ENCODE measurements around the gene P2RX2. TPM values are rescaled to one million over a fixed set of nuclear protein-coding genes. Genes with fewer than 3 reads are reported as not detected.

P2RX2 gene
- total and polyA plus RNA-seq, 2 experiments from 2014 or later = 1.1 to 1.7 TPM

- no peak for ATAC-seq
- 0 out of 2 replicates have a peak, but pooled peaks cover 2% of the 10 kb centered on the region for H3F3A ChIP-seq (replicated peaks; ENCODE audit: low read depth)
- peaks cover 82% of the 10 kb centered on the region for H3K27me3 Mint-ChIP-seq (ENCODE audit: insufficient read depth, low read depth, poor library complexity)
Measured at GRCh38 chr12:132591107-132591935, 27.3 kb upstream of the P2RX2 start.

More at GRCh38 chr12:132591107-132591935, 27.3 kb upstream of the P2RX2 start:
- no peaks in the 10 kb centered on the region; the same call in 2 of the 3 replicates for H3K4me1 Mint-ChIP-seq
- H3K36me3 Mint-ChIP-seq (ENCODE audit: low read depth) = no peaks in the 10 kb centered on the region; the same call in 2 of the 3 replicates
- H3K4me3 Mint-ChIP-seq = no peak overlapping the region
- H3K36me3 ChIP-seq (ENCODE audit: insufficient read depth) = no peaks in the 10 kb centered on the region
- H3K4me2 ChIP-seq = no peak overlapping the region
- no peaks in the 10 kb centered on the region for H3K4me1 ChIP-seq (ENCODE audit: insufficient read depth)
- peaks cover 89% of the 10 kb centered on the region for H3K27me3 ChIP-seq (ENCODE audit: insufficient read depth)
- no peaks in the 10 kb centered on the region for H4K20me1 ChIP-seq (replicated peaks; ENCODE audit: insufficient read depth)
- TF ChIP-seq, protein P1, sequence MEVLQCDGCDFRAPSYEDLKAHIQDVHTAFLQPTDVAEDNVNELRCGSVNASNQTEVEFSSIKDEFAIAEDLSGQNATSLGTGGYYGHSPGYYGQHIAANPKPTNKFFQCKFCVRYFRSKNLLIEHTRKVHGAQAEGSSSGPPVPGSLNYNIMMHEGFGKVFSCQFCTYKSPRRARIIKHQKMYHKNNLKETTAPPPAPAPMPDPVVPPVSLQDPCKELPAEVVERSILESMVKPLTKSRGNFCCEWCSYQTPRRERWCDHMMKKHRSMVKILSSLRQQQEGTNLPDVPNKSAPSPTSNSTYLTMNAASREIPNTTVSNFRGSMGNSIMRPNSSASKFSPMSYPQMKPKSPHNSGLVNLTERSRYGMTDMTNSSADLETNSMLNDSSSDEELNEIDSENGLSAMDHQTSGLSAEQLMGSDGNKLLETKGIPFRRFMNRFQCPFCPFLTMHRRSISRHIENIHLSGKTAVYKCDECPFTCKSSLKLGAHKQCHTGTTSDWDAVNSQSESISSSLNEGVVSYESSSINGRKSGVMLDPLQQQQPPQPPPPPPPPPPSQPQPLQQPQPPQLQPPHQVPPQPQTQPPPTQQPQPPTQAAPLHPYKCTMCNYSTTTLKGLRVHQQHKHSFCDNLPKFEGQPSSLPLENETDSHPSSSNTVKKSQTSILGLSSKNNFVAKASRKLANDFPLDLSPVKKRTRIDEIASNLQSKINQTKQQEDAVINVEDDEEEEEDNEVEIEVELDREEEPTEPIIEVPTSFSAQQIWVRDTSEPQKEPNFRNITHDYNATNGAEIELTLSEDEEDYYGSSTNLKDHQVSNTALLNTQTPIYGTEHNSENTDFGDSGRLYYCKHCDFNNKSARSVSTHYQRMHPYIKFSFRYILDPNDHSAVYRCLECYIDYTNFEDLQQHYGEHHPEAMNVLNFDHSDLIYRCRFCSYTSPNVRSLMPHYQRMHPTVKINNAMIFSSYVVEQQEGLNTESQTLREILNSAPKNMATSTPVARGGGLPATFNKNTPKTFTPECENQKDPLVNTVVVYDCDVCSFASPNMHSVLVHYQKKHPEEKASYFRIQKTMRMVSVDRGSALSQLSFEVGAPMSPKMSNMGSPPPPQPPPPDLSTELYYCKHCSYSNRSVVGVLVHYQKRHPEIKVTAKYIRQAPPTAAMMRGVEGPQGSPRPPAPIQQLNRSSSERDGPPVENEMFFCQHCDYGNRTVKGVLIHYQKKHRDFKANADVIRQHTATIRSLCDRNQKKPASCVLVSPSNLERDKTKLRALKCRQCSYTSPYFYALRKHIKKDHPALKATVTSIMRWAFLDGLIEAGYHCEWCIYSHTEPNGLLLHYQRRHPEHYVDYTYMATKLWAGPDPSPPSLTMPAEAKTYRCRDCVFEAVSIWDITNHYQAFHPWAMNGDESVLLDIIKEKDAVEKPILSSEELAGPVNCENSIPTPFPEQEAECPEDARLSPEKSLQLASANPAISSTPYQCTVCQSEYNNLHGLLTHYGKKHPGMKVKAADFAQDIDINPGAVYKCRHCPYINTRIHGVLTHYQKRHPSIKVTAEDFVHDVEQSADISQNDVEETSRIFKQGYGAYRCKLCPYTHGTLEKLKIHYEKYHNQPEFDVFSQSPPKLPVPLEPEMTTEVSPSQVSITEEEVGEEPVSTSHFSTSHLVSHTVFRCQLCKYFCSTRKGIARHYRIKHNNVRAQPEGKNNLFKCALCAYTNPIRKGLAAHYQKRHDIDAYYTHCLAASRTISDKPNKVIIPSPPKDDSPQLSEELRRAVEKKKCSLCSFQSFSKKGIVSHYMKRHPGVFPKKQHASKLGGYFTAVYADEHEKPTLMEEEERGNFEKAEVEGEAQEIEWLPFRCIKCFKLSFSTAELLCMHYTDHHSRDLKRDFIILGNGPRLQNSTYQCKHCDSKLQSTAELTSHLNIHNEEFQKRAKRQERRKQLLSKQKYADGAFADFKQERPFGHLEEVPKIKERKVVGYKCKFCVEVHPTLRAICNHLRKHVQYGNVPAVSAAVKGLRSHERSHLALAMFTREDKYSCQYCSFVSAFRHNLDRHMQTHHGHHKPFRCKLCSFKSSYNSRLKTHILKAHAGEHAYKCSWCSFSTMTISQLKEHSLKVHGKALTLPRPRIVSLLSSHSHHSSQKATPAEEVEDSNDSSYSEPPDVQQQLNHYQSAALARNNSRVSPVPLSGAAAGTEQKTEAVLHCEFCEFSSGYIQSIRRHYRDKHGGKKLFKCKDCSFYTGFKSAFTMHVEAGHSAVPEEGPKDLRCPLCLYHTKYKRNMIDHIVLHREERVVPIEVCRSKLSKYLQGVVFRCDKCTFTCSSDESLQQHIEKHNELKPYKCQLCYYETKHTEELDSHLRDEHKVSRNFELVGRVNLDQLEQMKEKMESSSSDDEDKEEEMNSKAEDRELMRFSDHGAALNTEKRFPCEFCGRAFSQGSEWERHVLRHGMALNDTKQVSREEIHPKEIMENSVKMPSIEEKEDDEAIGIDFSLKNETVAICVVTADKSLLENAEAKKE (CRISPR knock-in tag; IDR thresholded peaks at IDR 0.05) = no peak
- TF ChIP-seq ETS1 (IDR thresholded peaks at IDR 0.05) = no peak
- no peak for TF ChIP-seq POLR2AphosphoS5 (IDR thresholded peaks at IDR 0.05; ENCODE audit: low read depth)
- no peak for TF ChIP-seq JUNB (IDR thresholded peaks at IDR 0.05; ENCODE audit: unreplicated experiment)
- TF ChIP-seq, protein P2, sequence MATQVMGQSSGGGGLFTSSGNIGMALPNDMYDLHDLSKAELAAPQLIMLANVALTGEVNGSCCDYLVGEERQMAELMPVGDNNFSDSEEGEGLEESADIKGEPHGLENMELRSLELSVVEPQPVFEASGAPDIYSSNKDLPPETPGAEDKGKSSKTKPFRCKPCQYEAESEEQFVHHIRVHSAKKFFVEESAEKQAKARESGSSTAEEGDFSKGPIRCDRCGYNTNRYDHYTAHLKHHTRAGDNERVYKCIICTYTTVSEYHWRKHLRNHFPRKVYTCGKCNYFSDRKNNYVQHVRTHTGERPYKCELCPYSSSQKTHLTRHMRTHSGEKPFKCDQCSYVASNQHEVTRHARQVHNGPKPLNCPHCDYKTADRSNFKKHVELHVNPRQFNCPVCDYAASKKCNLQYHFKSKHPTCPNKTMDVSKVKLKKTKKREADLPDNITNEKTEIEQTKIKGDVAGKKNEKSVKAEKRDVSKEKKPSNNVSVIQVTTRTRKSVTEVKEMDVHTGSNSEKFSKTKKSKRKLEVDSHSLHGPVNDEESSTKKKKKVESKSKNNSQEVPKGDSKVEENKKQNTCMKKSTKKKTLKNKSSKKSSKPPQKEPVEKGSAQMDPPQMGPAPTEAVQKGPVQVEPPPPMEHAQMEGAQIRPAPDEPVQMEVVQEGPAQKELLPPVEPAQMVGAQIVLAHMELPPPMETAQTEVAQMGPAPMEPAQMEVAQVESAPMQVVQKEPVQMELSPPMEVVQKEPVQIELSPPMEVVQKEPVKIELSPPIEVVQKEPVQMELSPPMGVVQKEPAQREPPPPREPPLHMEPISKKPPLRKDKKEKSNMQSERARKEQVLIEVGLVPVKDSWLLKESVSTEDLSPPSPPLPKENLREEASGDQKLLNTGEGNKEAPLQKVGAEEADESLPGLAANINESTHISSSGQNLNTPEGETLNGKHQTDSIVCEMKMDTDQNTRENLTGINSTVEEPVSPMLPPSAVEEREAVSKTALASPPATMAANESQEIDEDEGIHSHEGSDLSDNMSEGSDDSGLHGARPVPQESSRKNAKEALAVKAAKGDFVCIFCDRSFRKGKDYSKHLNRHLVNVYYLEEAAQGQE (IDR thresholded peaks at IDR 0.05; ENCODE audit: unreplicated experiment) = no peak
- TF ChIP-seq STAT1 (IDR thresholded peaks at IDR 0.05; ENCODE audit: unreplicated experiment) = no peak
- no peak for TF ChIP-seq NANOG (IDR thresholded peaks at IDR 0.05; ENCODE audit: borderline replicate concordance)
- no peak for TF ChIP-seq ZNF331 (CRISPR knock-in tag; IDR thresholded peaks at IDR 0.05; ENCODE audit: low read depth)
- TF ChIP-seq EZH2 (IDR thresholded peaks at IDR 0.05; ENCODE audit: low read depth, unreplicated experiment) = no peak
- no peaks in the 10 kb centered on the region for H3K79me2 ChIP-seq (replicated peaks; ENCODE audit: insufficient read depth)
- H3K9me3 Mint-ChIP-seq = peaks cover 5% of the 10 kb centered on the region
- no peak overlapping the region for H3K27ac ChIP-seq (ENCODE audit: low read depth)
- H3K9me2 ChIP-seq (ENCODE audit: insufficient read depth) = no peaks in the 10 kb centered on the region
- DNase-seq (ENCODE audit: low spot score) = no peak
- no peak overlapping the region for H3K27ac Mint-ChIP-seq
- no peak overlapping the region for H3K4me3 ChIP-seq
- no peak overlapping the region for H2AFZ ChIP-seq
